GM18520 (cell line): Measurements from ENCODE around the gene LRRC75B.

Experiments used
- ATAC-seq: cut with Tn5 transposase; IDR thresholded peaks from one replicate; pipeline ENCODE4 v1.9.1; 2021; ENCODE audit not compliant: unreplicated experiment

LRRC75B gene

DNA sequence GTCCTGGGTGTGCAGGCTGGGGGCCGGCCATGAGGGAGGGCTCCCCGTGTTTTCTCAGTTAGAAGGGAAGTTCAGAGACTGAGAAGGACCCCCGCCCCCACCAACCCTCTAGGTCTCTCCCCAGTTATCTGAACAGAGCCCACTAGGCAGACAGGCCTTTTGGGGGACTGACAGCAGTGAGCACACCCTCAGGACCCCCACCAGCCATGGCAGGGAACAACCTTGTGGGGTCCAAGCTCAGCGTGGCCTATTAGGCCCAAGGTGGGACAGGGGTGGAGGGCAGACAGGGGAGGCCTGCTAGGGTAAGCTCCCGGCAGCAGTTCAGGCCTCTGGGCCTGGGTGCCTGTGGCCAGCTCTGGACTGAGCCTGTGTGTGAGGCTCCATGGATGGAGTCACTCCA, 5.6 kb downstream of the LRRC75B start:
- no peak for ATAC-seq

DNA sequence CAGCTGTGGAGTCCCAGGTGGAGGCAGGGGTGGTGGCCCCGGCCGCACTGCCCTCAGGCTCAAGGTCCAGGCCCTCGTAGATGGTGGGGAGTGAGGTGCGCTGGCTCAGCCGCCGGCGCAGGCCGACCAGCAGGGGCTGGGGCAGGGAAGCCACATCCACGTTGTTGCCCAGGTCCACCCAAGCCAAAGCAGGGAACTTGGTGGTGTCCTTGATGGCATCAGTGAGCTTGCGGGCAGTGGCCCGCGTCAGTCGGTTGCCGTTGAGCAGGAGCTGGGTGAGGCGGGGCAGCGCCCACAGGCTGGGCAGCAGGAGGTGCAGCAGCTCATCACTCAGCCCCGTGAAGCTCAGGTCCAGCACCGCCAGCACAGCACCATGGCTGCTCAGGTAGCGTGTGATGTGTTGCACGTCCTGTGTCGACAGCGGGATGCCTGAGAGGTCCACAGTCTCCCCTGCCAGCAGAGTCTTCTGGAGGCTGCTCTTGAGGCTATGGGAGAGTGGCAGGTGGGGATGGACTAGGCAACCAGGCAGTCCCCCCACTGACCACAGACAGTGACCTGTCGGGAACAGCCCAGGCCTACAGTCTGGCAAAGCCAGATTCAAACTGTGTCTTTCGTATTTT, 6.8 kb downstream of the LRRC75B start:
- ATAC-seq, result no peak

DNA sequence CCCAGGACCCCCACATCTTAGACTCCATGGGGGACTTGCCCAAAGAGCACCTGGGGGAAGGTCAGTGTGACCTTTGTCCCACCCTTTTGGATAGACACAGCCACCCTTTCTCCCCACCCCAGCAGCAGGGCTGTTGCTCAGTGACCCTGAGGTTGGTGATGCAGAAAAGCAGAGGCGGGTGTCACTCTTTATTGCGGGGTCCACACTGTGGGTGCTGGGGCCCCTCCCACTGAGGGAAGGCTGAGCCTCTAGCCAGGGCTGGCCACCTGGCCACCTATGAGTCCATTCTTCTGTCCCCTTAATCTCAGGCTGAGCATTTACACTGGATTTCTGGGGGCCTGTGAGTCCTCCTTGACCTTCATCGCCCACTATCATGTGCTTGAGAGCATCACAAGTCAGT, 7.4 kb downstream of the LRRC75B start:
- ATAC-seq, result no peak

DNA sequence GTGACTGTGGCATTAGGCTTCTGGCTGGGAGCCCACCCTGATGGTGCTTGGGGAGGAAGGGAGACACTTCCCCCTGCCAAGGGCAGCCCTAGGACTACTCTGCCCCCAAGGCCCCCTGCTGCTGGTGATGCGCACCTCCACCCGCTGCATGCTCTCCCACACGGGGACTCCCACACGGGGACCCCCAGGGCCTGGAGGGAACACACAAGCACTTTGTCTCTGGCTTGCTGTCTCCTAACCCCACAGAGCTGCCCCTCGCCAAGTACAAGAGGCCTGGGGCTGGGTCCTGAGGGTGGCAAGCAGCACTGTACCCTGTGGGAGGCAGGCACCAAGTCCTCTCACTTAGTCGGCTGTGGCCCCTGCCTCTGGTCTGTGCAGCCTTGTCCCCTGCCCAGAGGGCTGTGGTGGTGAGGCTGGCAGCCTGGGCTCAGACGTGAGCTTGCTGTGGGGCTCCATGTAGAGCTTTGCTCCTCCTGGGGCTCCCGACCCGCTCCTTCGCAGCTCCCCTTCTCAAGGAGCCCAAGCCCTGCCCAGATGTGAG, 7.9 kb downstream of the LRRC75B start:
- no peak for ATAC-seq

DNA sequence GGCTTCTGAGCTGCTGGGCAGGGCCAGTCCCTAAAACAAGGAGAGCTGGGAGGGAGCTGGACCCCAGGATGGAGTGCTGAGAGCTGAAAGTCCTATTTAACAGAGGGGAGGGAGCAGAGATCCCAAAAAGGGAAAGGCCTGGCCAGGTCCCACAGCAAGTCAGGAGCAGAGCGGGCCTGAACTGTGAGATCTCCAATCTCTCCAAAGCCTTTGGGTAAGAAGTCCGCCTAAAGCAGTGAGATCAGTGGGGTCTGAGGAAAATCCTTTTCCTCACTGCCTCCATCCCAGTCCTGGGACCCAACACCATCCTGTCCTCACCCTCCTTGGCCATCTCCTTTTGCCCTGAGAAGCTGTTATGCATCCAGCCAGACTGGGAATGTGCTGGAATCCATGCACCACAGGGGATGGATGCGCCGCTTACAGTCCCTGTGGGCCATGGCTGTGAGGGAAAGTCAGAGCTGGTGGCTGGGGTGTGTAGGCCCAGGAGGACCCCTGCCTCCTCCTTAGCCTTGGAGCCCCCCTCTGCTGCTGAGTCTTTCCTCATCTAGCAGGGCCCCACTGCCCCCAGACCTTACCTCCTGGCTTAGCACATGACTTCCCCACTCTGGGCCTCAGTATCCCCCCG, 8.6 kb downstream of the LRRC75B start:
- ATAC-seq, result no peak

DNA sequence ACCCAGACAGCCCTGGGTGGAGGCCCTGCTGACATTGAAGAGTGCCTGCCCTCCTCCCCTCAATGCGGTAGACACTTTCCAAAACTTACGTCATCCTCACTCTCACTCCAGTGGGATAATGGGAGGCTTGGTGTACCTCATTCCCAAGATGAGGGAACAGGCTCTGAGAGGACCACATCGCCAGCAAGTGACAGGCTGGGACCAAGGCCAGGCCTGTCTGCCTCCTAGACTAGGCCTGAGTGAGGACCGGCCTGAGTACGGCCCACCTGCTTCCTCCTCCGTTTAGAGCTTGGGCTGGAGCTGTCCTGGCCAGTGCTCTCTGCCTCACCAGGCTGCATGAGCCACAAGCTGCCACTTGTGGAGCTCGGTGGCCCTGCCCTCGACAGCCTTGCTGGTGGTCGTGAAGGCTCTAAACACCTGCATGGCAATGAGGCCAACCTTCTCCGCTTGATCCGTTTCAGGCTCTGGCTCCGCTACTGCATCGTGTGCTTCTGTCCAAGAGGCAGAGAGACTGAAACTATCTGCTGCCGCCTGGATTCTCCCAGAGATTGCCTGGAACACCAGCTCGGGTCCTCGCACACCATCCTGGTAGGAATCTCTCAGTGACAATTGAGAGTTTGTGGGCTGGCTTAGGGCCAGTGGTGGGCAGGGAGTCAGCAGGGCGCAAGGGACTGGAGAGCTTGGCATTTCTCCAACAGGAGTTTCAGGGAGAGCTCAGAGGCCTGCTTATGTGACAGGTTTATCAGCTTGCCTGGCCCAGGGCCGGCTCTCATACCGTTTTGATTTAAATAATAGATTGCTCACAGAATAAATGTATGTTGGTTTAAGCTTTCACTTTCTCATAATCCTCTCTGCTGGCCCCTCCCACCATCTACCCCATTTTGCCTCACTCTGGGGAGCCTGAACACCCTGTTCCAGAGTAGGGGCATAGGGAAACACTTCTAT, 9.4 kb downstream of the LRRC75B start:
- no peak for ATAC-seq

DNA sequence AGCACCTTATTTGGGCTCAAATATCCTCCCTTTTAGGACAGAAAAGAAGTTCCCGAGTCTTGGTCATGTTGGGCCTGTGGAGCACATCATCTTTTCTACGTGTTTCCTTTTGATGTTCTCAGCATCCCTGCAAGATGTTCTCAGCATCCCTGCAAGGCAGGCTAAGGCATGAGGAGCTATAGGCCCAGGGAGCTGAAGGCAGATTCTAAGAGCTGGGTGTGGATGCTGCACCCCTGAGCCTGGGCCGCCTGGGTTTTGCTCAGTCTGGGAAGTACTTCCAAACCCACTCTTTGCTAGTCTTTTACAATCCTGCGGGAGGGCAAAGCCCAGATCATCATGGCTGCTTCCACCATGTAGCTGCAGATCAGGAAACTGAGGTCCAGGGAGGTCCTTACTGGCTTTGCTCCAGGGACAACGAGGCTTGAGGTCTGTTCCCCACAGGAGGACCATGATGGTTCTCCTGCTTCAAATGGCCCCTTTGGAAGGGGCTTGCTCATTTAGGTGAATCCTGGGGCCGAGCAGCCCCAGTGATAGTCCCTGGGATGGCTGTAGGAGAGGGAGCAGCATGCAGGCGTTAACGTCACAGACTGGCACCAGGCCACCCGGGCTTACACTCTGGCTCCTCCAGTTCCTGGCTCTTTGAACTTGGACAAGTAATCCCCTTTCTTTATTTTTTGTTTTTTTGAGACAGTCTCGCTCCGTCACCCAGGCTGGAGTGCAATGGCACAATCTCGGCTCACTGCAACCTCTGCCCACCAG, 10.6 kb downstream of the LRRC75B start:
- no peak for ATAC-seq

DNA sequence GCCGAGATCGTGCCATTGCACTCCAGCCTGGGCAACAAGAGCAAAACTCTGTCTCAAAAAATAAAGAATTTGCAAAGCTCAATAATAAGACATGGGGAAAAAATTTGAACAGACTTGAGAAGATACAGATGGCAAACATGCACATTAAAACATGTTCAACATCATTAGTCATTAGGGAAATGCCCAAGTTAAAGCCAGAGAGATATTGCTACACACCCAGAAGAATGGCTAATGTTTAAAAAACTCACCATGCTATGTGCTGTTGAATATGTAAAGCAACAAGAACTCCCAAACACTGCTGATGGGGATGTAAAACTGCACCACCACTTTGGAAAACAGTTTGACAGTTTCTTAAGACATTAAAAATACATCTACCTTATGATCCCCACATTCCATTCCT, 12.6 kb downstream of the LRRC75B start:
- ATAC-seq, result no peak

DNA sequence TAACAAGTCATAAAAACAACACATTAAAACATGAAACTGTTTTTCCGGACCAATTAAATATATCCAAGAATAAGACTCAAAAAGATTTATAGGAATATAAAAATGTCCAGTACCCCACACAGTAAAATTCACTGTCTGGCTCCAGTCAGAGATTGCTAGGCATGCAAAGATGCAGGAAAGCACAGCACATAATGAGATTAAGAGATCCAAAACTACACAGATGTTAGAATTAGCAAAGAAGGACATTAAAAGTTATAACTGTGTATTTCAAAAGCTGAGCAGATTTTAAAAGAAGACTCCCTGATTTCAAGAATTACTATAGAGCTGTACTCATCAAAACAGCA, 13.6 kb downstream of the LRRC75B start:
- no peak for ATAC-seq

DNA sequence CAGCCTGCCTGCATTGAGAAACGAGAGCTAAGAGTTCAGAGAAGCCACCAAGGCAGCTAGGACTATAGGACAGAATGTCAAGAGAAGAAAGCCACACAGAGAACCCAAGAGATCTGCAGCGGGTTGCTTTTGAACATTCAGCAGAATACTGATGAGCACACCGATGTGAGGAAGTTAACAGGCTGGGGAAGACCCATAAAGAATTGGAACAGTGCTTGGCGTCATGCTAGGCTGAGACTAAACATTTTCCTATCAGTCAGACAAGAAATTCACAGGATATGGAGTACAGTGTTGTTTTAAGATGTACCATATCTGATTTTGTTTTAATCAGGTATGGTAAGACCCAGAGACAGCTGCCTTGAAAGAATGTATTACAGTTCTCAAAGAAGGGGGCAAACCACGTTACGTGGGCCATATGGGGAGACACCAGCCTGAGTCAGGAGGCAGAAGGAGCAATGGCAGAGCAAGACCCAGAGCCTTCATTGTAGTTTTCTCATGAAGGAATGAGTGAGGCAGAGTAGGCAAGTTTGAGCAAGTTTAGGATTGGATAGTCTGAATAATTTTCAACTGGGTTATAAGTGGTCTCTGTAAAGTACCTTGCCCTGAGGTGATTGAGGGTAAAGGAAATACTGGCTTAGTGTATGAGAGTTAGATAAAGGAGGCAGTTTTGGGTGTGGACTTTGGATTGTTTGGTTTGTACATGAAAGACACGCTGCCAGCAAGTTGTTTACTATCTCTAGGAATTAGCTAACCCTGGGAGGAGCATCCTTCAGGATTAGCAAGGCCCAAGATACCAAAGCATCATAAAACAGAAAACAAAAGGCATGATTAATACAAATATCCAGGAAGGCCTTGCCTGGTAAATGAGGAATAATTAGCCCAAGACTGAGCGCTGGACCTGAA, 14.3 kb downstream of the LRRC75B start:
- no peak for ATAC-seq

DNA sequence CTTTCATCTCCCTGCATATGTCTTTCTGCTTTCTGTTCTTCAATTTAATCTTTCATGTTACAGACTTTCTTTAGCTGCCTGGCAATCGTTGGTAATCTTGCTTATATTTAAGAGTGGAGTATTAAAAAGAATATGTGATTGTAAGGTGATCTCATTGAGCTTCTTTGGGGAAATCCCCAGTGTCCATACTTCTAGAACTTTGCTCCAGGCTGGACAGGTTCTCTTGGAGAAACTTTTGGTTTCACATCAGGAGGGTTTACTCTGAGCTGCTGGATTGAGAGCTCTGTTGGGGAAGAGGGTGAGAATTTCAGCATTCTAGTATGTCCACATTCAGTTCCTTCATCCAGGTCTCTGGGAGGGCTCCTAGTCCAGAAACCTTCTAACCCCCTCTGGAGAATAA, 16.1 kb downstream of the LRRC75B start:
- no peak for ATAC-seq

DNA sequence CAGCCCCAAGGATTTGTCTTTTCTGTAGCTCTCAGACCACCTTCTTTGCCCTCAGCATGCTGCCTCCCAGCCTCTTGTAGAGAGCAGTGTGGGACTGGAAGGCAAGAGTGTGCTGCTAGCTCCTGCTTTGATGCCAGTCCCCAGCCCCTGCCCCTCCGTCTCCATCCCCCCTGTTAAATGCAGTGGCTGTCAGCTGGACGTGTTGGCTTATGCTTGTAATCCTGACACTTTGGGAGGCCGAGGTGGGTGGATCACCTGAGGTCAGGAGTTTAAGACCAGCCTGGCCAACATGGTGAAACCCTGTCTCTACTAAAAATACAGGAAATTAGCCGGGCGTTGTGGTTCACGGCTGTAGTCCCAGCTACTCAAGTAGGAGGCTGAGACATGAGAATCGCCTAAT, 21.6 kb downstream of the LRRC75B start:
- no peak for ATAC-seq

DNA sequence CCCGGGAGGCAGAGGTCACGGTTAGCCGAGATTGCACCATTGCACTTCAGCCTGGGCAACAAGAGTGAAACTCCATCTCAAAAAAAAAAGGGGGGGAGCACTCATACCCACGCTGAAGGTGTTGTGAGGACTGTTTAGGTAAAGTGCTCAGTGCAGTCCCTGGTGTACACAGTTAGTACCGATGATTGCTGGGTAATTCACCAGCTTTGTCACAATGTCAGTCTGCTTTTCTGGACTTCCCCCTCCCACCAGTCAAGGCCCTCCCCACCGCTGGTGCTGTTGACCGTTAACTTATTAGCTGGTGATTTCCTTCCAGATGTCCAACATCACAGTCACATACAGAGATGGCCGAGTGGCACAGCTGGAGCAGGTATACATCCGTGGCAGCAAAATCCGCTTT, 25.2 kb downstream of the LRRC75B start:
- ATAC-seq, result no peak

DNA sequence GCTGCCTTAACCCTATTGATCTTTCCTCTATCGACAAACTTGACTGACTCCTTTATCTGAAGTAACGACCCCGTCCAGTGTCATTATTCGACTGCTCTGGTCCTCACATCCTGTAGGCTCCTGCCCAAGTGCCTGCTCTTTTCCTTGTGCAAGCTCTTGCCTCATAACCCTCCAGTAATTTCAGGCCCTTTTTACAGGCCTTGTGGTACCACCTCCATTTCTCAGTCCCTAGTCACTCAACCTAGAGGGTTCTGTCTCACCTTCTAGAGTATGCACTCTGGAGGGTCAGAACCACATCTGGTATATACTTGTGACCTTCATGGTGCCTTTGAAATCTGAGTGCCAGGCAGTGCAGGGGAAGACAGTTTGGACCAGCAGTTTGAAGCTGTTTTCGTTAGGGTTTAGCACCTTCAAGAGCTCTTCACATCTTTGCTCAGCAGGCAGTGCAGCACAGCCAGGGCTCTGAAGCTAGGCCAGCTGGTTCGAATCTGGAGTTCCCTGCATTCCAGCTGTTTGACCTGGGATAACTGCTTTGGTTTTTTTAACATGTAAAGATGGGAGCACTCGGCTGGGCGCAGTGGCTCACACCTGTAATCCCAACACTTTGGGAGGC, 25.9 kb downstream of the LRRC75B start:
- ATAC-seq, result no peak

DNA sequence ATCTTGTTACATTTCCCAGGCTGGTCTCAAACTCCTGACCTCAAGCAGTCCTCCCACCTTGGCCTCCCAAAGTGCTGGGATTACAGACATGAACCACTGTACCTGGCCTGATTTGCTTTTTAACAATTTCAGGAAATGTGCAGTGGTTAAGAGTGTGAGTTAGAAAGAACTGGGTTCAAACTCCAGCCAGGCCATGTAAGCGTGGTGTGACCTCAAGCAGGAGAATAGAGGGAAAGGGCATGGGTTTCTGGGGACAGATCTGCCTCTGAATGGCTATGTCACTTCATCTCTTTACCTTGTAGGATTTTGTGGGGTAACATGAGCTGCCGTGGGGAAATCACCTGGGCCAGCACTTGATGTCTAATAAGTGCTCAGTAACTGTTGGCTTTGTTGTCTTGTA, 27.8 kb downstream of the LRRC75B start:
- no peak for ATAC-seq

DNA sequence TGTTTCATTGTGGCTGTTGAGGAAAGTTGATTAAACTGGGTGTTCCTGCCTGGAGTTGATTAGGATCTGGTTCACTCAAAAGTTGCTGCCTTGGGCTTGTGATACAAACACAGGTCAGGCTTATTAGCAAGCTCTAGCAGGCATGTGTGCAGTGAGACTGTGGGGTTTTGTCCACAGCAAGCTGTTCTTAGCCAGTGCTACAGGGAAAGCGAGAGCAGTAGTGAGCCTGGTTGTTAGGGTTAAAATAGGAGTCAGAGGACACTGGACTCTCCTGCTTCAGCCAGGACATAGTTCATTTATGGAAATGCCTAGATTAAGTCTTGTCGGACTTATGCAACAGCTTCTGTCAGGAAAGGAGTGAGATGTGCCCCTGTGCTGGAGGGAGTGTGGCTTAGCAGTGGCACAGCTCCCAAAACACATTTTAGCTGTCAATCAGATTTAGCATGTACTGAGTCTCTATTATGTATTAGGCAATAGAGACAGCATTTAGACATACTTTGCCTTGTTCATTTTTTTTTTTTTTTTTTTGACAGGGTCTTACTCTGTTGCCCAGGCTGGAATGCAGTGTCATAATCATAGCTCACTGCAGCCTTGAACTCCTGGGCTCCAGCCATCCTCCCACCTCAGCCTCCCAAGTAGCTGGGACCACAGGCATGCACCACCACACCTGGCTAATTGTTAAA, 28.4 kb downstream of the LRRC75B start:
- ATAC-seq, result no peak

DNA sequence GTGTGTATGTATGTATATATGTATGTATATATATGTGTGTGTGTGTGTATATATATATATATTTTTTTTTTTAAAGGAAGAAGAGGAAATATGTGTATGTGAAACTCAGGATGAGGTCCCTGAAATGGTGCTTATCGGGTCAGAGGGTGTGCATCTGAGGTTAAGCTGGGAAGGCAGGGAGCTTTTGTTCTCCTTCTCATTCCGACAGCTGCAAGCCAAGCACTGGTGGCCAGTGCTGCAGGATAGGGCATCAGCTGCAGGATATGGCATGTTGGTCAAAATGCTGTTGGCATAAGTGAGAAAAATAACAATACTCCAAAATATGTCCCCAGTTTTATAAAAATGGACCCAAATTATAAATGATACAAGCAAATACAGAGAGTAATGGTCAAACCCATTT, 29.6 kb downstream of the LRRC75B start:
- no peak for ATAC-seq

DNA sequence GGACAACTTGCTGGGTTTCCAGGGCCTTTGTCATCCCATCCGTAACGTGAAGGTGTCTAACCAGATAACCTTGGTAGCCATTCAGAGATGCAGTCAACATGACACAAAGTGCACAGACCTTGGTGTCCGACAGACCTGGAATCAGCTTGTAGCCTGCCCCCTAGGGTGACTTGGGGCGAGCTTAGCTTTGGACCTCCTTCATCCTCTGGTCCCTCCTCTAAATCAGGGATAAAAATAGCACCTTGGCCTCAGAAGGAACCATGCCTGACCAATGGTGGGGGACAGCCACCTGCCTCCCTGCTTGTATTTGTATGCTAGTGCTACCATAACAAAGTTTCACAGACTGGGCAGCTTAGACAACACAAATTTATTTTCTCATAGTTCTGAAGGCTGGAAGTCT, 33.4 kb downstream of the LRRC75B start:
- no peak for ATAC-seq
